CD4-positive, alpha-beta T cell (primary cell): ENCODE measurements around the gene DYSF. TPM values are rescaled to one million over a fixed set of nuclear protein-coding genes. Genes with fewer than 3 reads are reported as not detected.

Experiments
- ATAC-seq: fragments of 200-7000 bp; cut with Tn5 transposase; one replicate; pipeline ENCODE4 v1.10.0; 2022; ENCODE audit warnings: mild to moderate bottlenecking; ENCODE audit not compliant: poor library complexity
- CTCF ChIA-PET: fragments of 350-600 bp; sonication (Branson Sonifier 250); formaldehyde crosslinking; loops from one replicate; lab custom pipeline; 2021; ENCODE audit warnings: antibody characterized with exemption, inconsistent platforms; lab: Charles Lee
- POLR2A ChIA-PET: fragments of 350-600 bp; sonication (Branson Sonifier 250); formaldehyde crosslinking; loops from one replicate; lab custom pipeline; 2021; ENCODE audit warnings: antibody characterized with exemption, inconsistent platforms; lab: Charles Lee
- DNase-seq, 14 experiments: peaks; one replicate each; pipeline ENCODE4 v3.0.0-alpha.2; 2013 to 2020; ENCODE audit warnings: mixed read lengths in 2 of 14
- H3K27ac ChIP-seq, 2 donors: one replicate each; pipeline versions ENCODE4 v1.5.1 to v1.7.0; 2013; ENCODE audit warnings: low read length in 2 of 2, low read depth in 1 of 2, mild to moderate bottlenecking in 1 of 2
- H3K27me3 ChIP-seq, 2 experiments: 1 replicate in 1 of 2; 2 replicates in 1 of 2; pipeline versions ENCODE4 v1.6.1 to v1.7.0; 2013; ENCODE audit warnings: low read length in 2 of 2, control low read depth in 1 of 2, mild to moderate bottlenecking in 1 of 2, moderate library complexity in 1 of 2; ENCODE audit not compliant: insufficient read depth in 2 of 2, control insufficient read depth in 1 of 2
- H3K36me3 ChIP-seq: one replicate; pipeline ENCODE4 v1.6.1; 2013; ENCODE audit warnings: low read length, control low read depth; ENCODE audit not compliant: insufficient read depth
- H3K4me1 ChIP-seq: one replicate; pipeline ENCODE4 v1.6.1; 2013; ENCODE audit warnings: low read length, control low read depth; ENCODE audit not compliant: insufficient read depth
- H3K4me3 ChIP-seq: one replicate; pipeline ENCODE4 v1.5.1; 2013; ENCODE audit warnings: mild to moderate bottlenecking, low read length, moderate library complexity
- H3K9me3 ChIP-seq, 2 experiments: 1 replicate in 1 of 2; 2 replicates in 1 of 2; pipeline versions ENCODE4 v1.6.1 to v1.7.0; 2013; ENCODE audit warnings: low read length in 2 of 2, mild to moderate bottlenecking in 2 of 2, control low read depth in 1 of 2, moderate library complexity in 1 of 2; ENCODE audit not compliant: control insufficient read depth in 1 of 2, insufficient read depth in 1 of 2
- H3K27ac Mint-ChIP-seq: one replicate; pipeline ENCODE4 v1.8.0; 2020; ENCODE audit warnings: mixed read lengths
- H3K27me3 Mint-ChIP-seq: one replicate; pipeline ENCODE4 v1.8.0; 2021; ENCODE audit warnings: mixed read lengths
- H3K36me3 Mint-ChIP-seq: one replicate; pipeline ENCODE4 v1.8.0; 2021; ENCODE audit warnings: low read depth, mixed read lengths
- H3K4me1 Mint-ChIP-seq: one replicate; pipeline ENCODE4 v1.8.0; 2021; ENCODE audit warnings: low read depth, mixed read lengths
- H3K4me3 Mint-ChIP-seq: one replicate; pipeline ENCODE4 v1.8.0; 2020; ENCODE audit warnings: mild to moderate bottlenecking, mixed read lengths
- H3K9me3 Mint-ChIP-seq: one replicate; pipeline ENCODE4 v1.8.0; 2020; ENCODE audit warnings: mixed read lengths
- intact Hi-C, 2 experiments: fragments of 100-400 bp; cut with DNase I in 1 of 2; cut with micrococcal nuclease in 1 of 2; formaldehyde crosslinking; loops; one replicate each; pipeline versions ENCODE4 v1.15.1 to v1.9.0; 2023 to 2025; cut with DNase I, micrococcal nuclease
- total RNA-seq, 174 experiments: library from RNA in 2 of 174; stranded (reverse) in 2 of 174; gene quantifications; one replicate each; pipeline ENCODE4 v1.2.3 and lab custom pipeline; 2021 to 2026
- TF ChIP-seq, protein P1 (sequence below): fragments of 200-600 bp; IDR thresholded peaks from one replicate; pipeline ENCODE4 v1.8.0; 2022; ENCODE audit warnings: antibody characterized with exemption, mild to moderate bottlenecking

Gene DYSF
- total RNA-seq, 2 experiments from 2014 or later, result 0.27 to 0.31 TPM

DNA sequence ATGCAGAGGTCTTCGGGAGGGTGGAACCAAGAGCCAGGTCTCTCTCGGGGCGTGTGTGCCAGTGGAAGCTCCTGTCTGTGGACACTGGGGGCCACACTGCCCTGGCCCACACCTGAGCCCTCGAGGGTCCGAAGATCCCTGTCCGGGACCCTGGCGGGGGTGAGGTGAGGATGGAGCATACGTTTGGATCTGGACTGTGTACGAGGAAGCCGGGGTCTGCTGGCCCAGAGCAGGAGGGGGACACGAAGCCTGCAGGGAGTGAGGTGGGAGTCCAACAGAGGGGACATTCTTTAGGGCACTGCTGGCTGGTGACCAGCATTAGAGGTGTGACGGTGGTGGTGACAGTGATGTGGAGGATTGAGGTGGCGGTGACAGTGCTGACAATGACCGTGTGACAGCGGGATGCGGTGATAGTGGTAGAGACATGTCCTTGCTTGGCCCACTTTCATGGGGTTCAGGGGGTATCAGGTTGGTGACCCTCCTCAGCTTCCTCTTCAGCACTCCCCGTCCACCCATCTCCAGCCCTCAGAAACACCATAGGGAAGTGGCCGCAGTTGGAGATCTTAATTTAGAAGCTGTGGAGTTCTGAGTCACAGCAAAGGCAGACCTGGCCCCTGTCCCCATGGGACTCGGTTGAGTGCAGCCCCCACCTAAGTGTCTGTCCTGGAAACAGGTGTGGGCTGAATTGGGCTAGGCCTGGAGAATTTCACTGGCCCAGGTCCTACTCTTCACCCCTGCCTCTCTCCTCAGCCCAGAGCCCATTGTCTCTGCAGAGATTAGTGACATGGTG, 252.0 kb downstream of the DYSF start:
- no peaks in the 10 kb centered on the region for H3K4me1 ChIP-seq
- ATAC-seq (no peak), DNase-seq (no peak)
- Mint-ChIP-seq H3K36me3 (no peaks in the 10 kb centered on the region), H3K4me1 (no peaks in the 10 kb centered on the region), H3K4me3 (no peak overlapping the region), H3K27ac (no peak overlapping the region), H3K27me3 (no peaks in the 10 kb centered on the region), H3K9me3 (no peaks in the 10 kb centered on the region)
- POLR2A ChIA-PET, result no interaction called here
- H3K36me3 ChIP-seq, result no peaks in the 10 kb centered on the region
- H3K27me3 ChIP-seq, result no peaks in the 10 kb centered on the region
- no peaks in the 10 kb centered on the region for H3K9me3 ChIP-seq
- no peak overlapping the region for H3K4me3 ChIP-seq
- TF ChIP-seq, protein P1, sequence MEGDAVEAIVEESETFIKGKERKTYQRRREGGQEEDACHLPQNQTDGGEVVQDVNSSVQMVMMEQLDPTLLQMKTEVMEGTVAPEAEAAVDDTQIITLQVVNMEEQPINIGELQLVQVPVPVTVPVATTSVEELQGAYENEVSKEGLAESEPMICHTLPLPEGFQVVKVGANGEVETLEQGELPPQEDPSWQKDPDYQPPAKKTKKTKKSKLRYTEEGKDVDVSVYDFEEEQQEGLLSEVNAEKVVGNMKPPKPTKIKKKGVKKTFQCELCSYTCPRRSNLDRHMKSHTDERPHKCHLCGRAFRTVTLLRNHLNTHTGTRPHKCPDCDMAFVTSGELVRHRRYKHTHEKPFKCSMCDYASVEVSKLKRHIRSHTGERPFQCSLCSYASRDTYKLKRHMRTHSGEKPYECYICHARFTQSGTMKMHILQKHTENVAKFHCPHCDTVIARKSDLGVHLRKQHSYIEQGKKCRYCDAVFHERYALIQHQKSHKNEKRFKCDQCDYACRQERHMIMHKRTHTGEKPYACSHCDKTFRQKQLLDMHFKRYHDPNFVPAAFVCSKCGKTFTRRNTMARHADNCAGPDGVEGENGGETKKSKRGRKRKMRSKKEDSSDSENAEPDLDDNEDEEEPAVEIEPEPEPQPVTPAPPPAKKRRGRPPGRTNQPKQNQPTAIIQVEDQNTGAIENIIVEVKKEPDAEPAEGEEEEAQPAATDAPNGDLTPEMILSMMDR, result no peak
- H3K27ac ChIP-seq, result no peak overlapping the region
- CTCF ChIA-PET, result no interaction called here
- intact Hi-C loops, result no loop called here

DNA sequence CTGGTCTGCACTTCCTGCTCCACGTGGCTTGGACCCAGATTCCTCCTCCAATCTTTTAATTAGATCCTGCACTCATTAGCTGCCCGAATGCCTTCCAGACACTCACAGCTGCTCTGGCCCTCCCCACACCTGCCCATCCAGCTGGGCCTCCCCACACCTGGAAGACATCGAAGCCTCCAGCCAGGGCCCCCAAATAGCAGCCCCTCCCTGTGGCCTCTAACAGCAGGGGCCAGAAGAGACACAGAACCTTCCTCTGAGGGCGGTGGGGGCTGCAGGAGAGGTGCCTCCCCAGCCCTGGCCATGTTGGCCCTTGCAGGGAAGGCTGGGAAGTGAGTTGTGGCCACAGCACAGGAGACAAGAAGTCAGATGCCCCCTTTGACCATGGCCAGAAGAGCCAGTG, 252.8 kb downstream of the DYSF start:
- Histone ChIP-seq H3K27ac (no peak overlapping the region), H3K36me3 (no peaks in the 10 kb centered on the region), H3K27me3 (no peaks in the 10 kb centered on the region), H3K9me3 (no peaks in the 10 kb centered on the region), H3K4me3 (no peak overlapping the region), H3K4me1 (no peaks in the 10 kb centered on the region)
- Mint-ChIP-seq H3K4me1 (no peaks in the 10 kb centered on the region), H3K36me3 (no peaks in the 10 kb centered on the region), H3K4me3 (no peak overlapping the region), H3K27me3 (peaks cover 5% of the 10 kb centered on the region), H3K27ac (no peak overlapping the region), H3K9me3 (no peaks in the 10 kb centered on the region)
- ChIA-PET POLR2A (no interaction called here), CTCF (no interaction called here)
- DNase-seq (no peak), ATAC-seq (no peak)
- intact Hi-C loops, result no loop called here
- TF ChIP-seq, protein P1, result no peak

DNA sequence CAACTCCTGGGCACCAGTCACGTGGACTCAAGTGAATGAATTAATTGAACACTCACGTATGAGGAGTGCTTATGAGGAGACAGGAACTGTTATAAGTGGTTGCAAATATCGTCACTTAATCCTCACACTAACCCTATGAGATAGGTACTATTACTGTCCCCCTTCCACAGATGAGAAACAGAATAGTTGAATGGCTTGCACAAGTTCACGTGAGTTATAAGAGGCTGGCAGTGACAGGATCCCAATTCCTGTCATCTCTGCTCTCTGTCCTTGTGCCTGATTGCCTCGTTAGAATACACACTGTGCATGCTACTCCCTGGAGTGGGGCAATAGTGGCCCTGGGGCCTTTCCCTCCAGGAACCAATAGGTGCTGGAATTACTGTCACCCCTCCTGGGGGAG, 253.5 kb downstream of the DYSF start:
- Mint-ChIP-seq H3K9me3 (no peaks in the 10 kb centered on the region), H3K4me3 (no peak overlapping the region), H3K27ac (no peak overlapping the region), H3K36me3 (no peaks in the 10 kb centered on the region), H3K27me3 (peaks cover 12% of the 10 kb centered on the region), H3K4me1 (no peaks in the 10 kb centered on the region)
- Histone ChIP-seq H3K4me3 (no peak overlapping the region), H3K36me3 (no peaks in the 10 kb centered on the region), H3K27ac (no peak overlapping the region), H3K9me3 (no peaks in the 10 kb centered on the region), H3K27me3 (no peaks in the 10 kb centered on the region), H3K4me1 (no peaks in the 10 kb centered on the region)
- intact Hi-C loops, result no loop called here
- ChIA-PET CTCF (no interaction called here), POLR2A (no interaction called here)
- no peak for DNase-seq
- TF ChIP-seq, protein P1, result no peak
- ATAC-seq, result no peak
